Skin of body (tissue), 2 donors: Measurements from ENCODE around the gene TMEM170B. TPM values are rescaled to one million over a fixed set of nuclear protein-coding genes. Genes with fewer than 3 reads are reported as not detected.
A peak's percentile ranks its signal among the peaks of the same experiment; 100 is the strongest.

ENCODE experiments used
- DNase-seq: peaks from one replicate; lab custom pipeline; 2025; lab: John Stamatoyannopoulos, UW
- total RNA-seq: library from RNA; depleted of rRNA; stranded (reverse); fragments of >200 nt; gene quantifications from one replicate; pipeline ENCODE4 v1.2.3, GENCODE V29; 2014

The TMEM170B gene
- total RNA-seq, 1 donor from 2014 or later, result 5.8 TPM

DNA sequence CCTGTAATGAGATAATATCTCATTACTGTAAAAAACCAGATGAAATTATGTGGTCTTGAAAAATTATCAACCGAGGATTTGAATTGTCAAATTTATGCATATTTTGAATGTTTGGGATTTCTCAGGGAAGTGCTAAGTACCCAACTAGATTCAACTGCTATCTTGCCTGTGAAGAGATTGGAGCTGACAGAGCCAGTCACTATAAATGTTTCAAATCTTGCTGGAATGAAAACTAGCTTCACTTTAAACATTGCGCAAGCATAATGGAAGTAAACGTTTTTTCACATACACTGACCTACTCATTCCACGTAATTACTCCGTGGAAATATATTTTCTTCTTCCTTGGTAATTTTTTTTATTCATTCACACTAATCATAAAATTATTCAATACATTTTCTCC lies 46.7 kb downstream of the TMEM170B start:
- no peak for DNase-seq

DNA sequence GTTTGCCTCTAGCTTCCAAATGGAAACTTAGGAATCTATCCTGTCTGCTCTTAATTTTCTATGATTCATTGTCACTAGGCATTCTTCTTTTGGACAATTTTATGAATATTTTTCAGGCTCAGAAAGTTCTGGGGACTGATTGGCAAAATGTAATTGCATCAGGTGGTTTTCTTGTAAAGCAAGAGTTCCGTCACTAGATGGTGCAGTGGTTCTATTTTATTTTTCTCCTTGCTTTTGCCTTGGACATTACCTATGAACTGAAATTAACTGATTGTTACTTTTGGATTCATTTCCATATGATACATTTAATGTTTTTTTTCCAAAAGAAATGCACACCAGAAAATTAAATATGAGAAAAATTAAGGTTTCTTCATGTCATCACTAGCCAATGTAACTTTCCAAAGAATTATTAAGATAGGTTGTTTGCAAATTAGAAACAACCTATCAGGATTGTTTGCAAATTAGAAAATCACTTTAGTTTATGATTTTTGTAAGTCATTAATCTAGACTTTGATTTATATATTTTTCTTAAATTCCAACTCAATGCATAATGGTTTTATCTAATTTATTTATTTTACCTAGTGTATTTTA lies 48.0 kb downstream of the TMEM170B start:
- peak; percentile 21 for DNase-seq

DNA sequence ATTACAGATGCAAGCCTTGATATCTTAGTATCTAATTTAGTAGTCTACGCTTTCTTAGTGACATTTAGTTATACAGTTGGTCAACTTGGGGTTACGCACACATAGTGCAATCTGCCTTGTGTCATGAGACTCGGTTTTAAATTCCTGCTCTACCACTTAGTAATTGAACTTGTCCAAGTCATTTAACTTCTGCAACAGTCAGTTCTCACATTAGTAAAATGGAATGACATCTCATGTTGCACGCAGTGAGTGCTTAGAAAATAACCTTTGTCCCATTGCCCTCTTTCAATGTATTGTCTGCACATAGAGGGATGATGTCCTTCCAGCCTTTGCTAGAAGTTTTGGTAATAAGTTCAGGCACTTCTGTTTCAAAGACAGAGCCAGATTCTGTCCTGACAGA lies 48.6 kb downstream of the TMEM170B start:
- DNase-seq, result no peak

DNA sequence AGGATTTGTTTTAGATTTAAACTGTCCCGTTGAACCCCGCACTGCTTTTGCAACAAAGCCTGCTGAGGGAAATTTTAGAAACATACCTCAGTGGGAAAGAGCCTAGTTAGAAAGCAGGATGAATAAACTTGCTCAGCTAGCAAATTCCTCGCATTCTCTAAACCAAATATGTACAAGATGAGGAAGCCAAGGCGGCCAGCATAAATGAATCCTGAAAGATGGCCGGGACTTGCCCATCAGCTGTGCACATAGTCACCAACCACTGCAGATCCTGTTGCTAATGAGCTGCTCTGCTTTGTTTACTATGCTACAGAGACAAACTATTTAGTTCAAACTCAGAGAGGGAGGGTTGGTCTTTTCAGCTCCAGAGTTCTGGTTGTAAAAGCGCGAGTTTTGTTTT lies 49.0 kb downstream of the TMEM170B start:
- DNase-seq, result no peak

DNA sequence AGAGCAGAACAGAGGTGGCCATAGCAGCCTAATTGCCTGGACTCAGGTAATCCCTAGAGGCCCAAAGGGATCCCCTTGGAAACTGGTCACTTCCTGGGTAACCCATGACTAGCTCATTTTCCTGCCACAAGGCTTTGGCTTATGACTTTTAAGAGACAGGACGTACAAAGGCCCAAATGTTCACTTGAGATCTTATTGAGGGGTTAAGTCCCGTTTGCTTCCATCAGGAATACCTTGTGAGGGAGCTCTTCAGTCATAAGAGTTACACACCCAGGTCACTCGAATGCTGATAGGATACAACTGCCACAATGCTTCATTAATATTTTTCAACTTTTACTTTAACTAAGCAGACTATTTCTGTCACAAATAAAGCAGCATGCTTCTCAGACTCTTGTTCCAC lies 51.7 kb downstream of the TMEM170B start:
- DNase-seq, result no peak

DNA sequence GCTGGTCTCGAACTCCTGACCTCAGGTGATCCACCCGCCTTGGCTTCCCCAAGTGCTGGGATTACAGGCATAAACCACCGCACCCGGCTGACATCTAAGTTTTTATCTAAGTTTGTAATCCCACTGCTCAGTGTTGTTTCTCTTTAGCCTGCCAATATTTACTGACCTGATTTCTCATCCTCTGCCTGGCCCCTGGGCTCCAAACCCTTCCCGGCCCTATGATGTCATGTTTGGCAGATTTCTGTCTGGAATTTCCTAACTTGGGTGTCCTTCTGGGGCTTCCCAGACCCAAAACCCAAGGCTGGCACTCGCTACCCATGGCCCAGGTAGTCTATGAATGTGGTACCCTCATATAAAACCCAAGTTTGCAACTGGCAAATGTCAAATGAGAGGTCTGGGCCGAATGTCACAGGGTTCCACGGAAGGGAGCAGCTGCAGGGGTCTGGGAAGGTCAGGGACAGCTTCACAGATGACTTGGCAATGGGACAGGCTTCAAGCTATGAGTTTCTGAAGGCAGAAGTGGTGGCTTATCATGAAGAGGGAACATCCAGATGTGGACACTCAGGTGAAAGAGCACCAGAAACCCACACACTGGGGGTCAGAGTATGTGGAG lies 54.9 kb downstream of the TMEM170B start:
- no peak for DNase-seq

DNA sequence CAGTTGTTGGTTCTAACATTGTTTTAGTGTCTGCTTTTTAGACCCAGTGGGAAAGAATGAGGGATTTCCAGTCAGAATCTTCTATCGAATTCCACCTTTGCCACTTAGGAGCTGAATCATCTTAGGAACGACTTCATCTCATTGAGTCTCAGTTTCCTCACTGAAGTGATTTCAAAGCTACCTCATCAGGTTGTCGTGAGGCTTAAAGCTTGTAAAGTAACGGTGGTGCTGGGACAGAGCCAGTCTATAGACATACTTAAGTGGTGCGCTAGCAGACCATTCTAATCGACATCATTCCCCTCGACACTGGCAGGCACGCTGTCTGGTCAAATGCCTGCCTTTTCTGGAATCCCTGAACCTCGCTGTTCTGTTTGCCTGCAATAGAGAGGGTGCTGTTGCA lies 55.5 kb downstream of the TMEM170B start:
- no peak for DNase-seq

DNA sequence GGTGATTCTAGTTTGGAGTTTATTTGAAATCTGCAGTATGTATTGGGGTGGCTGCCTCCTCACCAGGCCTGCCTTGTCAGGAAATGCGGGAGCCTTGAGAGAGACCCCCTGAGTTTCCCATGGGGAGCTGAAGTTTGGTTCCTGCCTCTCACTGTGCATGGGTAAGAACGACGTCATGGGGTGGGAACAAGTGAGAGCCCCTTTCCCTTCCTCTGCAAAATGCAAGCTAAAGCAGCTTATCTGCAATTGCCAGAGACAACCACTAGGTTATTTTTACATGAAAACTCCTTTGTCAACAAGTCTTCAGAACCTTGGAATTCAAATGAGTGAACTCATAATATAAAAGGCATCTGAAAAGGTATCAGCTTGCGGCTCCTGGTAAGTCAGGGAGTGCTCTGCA lies 58.4 kb downstream of the TMEM170B start:
- no peak for DNase-seq

DNA sequence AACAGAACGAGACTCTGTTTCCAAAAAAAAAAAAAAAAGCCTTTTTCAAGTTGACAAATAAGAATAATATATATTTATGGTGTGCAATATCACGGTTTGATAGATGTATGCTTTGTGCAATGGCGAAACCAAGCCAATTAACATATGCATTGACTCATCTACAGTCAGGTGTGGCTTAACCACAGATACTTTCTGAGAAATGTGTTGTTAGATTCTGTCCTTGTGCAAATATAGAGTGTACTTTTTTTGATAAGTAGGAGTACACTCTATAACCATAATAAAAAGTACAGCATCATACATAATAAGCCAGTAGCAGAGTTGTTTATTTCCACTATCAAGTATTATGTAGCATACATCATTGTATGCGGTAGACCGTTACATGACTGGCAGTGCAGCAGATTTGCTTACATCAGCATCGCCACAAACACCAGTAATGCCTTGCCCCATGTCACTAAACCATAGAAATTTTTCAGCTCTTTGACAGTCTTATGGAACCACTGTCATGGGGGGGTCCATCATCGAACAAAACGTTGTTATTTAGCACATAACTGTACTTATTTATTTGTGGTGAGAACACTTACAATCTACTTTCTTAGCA lies 59.2 kb downstream of the TMEM170B start:
- DNase-seq, result no peak

DNA sequence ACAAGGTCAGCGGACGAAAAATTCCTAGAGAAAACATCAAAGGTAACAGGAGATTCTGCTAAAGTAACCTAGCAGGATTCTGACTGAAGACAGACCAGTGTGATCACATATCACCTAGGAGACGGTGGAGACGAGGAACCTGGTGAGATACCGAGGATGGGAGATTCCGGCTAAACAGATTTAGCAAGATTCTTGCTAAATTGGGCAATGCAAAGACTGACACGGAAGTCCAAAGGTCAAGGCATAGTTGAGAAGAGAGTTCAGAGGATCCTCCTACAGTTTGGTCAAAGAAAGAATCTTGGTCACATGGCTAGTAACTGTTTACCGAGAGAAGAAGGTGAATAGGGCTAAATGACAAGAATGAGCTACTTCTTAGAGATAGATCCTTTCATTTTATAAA lies 61.1 kb downstream of the TMEM170B start:
- DNase-seq, result no peak

DNA sequence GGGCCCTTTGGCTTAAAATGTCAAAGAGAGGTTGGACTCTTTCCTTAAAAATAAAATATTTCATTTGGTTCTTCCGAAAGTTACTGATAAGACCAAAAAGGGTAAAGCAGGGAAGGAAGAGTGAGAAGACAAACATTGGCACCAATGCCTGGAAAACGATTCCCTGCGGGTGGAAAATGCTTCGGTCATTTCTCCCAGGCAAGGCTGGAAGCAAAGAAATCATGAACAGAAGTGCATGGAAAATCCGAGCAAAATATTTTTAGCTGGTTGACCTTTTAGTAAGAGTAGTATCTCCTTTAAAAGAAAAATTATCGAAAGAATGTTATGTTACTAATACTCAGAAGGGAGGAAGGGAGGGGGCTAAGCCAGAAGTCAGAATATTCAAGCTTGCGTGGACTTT lies 62.7 kb downstream of the TMEM170B start:
- DNase-seq, result no peak

DNA sequence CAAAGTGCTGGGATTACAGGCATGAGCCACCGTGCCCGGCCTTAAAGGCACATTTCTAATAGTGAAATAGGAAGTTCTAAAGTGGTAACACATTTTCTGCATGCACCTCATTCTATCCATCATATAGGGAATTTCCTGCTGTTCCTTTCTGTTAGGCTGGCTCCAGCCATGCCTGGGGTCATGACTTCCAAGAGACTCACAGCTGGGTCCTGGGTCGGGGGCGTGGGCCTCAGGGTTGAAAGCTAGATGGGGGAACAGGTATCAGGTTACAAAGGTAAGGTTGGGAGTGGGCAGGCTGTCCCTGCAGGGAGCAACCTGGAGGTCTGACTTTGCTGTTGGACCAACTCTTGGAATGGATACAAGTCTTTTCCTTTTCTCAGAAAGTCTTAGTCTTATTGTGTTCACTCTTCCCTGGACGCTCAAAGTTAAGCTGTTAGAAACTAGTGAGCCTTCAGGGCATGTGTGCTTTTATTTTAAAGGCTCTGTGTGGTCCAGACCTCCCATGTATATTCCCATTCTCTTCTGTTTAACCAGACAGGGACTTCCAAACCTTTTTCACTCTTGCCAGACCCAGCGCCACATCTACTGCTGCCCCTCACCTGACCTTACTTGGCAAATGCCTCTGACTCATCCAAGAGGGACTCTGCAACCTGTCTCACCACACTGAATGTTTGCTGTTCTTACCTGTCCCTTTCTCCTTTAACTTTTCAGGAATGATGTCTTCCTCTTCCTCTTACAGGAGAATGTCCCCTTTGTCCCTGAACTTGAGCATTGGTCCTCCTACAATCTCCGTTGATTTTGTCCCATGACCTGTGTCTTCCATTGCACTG lies 64.4 kb downstream of the TMEM170B start:
- DNase-seq, result no peak

DNA sequence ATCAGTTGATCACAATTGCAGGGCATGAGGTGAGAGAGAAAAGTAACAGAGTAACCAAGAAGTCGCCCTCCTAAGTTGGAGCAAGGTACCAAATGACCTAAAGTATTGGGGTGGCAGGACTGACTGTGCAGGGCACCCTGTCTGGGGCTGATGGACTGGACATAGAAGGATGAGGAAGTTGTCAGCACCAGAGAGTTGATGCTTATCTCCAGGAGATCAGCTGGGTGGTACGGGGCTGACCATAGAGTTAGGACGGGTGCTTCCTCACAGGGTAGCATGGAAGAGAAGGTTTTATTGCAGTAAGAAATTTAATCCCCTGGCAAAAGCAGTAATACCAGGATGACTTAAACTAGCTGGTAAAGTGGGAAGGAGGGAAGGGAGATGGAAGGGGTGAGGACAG lies 66.7 kb downstream of the TMEM170B start:
- DNase-seq, result no peak

DNA sequence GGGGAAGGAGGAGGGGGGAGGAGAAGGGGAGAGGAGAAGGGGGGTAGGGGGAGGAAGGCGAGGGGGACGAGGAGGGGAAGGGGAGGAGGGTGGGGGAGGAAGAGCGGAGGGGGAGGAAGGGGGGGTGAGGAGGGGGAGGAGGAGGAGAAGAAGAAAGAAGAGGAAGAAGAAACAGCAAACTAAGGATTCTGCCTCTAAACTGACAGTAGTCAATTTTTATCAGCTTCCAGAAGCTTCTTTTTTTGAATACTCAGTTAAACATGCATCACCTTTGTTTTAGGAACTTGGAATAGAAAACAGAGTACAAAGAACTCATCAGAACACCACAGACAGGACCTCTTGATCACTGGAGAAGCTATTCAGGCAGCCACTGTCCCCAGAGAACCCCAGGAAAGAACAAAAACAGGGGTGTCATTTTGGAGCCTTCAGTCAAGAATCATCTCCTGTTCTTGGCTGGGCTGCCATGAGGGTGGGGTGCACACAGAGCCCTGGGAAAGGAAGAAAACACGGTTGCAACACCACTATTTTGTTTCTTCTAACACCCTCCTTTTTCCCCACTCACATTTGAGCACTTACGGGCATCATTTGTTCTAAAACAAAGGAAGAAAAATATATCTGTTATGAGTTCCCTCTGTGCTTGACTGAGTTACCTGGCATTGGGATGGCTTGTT lies 67.4 kb downstream of the TMEM170B start:
- DNase-seq, result no peak

DNA sequence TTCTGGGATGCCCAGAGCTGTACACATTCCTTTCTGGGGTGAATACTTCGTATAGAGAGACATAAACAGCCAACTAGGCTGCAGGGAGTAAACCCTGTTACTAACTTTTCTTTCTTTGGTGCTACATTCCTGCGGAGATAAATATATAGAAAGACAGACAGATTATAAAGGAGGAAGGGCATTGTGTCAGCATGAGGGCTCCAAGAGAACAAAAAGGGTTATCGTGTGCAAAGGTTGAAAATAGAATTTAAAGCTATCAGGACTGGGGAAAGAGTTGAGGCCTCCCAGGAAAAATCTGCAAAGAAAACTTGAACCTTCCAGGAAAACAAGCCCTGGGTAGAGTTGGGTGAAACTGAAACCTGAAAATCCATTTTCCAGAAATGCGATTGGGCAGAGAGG lies 68.0 kb downstream of the TMEM170B start:
- no peak for DNase-seq

DNA sequence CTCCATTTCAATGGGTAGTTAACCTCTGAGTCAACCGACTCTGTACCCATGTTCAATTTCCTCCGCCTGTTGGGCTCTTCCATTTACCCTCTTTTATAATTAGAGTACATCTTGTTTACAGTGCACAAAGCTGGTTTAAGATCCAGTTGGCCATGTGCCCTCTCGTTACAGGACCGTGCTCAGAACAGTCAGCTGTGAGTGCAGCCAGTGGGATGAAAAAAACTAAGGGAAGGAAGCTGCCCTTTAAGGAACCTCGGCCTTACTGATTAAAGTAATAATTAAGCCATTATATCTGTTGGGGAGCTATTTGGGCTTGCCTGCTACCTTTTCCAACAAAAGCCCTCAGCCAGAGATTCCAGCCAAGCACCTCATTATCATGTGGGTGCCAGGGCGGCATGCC lies 68.8 kb downstream of the TMEM170B start:
- DNase-seq, result no peak

DNA sequence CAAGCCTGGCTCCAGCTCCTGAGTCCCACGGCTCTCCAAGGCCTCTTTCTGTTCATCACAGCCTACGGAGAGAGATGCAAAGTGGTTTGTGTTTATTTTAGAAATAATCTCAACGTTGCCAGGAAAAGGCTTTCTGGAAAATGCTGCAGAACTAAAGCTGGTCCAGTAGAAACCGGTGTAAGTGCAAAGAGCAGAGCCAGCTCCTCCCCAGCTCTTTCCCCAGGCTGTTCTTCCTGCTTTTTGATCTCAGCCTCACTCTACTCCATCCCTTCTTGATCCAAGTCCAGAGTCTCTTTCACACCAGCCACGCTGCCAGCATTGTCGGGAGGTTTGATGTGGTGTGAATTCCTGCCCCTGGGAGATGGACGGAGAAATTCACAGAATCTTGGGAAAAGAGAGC lies 69.8 kb downstream of the TMEM170B start:
- no peak for DNase-seq

DNA sequence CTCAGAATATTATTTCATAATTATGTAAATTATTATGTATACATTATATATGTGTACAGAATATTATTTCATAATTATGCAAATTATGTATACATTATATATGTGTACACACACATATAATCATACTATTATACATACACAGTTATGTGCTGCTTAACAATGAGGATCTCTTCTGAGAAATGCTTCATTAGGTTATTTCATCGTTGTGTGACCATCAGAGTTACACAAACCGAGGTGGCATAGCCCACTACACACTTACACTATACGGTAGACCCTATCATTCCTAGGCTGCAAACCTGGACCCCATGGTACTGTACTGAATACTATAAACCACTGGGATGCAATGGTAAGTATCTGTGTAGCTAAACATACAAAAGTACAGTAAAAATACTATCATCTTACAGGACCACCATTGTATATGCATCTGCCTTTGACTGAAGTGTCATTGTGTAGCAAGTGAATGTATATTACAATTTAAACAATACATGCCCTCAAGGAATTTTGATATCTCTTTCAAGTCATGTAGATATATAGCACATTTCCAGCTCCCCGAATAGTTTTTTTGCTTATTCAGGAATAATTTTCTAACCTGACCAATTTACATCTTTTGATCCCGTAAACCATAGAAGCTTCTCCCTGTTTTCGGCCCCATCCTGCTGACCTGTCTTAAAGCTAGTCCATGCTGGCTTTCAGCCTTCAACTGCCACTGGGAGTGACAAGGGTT lies 71.2 kb downstream of the TMEM170B start:
- DNase-seq, result no peak

DNA sequence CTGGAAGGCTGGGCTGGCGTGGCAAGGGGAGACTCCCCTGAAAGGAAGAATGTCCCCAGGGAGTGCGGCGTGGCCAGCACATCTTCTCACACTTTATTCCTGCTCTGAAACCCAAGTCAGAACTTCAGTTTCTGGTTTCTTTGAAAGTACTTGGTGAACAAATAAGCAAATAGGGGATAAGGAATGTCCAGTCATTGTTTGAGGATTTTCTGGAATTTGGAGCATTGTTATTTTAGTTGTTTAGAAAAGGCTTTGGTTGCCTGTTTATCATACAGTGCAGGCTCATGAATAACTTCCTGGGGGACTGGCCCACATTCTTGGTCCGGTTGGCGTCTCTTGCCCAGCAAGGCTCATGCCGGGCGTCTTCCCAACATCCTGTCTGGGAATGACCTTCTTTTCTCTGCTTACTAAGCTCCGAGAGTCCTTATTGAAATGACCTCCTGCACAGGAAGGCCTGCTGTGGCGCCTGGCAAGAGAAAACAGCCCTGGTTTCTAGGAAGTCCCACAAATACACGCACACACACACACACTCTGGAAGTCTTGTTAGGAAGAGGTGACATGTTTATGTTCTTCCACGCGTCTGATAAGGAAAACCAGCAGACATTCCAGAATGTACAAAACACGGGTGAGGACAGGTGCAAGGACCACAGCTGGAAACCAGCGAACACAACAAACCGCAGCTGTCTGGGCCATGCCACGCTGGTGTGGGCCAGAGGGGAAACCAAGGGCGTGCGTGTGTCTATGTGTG lies 71.9 kb downstream of the TMEM170B start:
- no peak for DNase-seq

DNA sequence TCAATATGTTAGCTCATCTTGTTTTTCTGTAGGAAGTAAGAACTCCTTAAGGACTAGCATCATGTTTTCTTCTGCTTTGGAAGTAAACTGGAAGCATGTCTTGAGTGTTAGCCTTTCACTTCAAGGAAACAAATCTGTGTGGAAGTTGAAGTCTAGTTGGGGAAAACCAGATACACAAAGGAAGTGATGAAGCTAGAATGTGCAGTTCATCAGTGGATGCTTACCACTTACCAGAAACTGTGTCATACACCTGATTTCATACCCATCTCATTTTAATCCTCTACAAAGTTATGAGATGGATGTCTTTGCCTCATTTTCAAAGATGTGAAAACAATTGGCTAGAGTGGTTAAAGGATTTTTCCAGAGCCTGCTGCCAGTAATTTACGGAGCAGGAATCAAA lies 75.8 kb downstream of the TMEM170B start:
- DNase-seq, result no peak

DNA sequence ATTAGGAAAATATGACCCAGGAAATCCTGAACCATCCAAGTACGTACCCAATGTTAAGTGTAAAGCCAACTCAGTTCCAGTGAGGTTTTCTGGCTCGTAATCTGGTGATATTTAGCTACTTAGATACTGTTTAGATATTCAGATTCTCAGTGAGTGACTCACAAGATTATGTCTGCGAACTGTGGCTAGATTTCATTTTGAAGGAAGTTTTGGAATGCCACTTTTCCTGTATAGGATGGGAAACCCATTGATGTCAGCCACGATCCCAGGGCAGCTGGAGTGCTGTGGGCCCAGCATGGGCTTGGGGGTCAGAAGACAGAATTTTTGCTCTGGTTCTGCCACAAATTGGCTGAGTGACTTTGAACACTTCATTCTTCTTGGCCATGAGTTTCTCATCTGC lies 76.3 kb downstream of the TMEM170B start:
- DNase-seq, result no peak
